ENCODE data around the gene FOXK2. TPM values are rescaled to one million over a fixed set of nuclear protein-coding genes. Genes with fewer than 3 reads are reported as not detected.

The FOXK2 gene
- total RNA-seq, 1 experiment from 2014 or later, result 57.7 TPM

- TF ChIP-seq E2F1 (CRISPR knock-in tag; IDR thresholded peaks at IDR 0.05) (no peak), ZNF317 (CRISPR knock-in tag; IDR thresholded peaks at IDR 0.05; ENCODE audit: borderline replicate concordance, low read depth) (no peak), E2F5 (CRISPR knock-in tag; IDR thresholded peaks at IDR 0.05) (peak; percentile 82; the same call in 1 of the 2 replicates), TCF7 (CRISPR knock-in tag; IDR thresholded peaks at IDR 0.05; ENCODE audit: low read depth) (no peak), ATF2 (CRISPR knock-in tag; IDR thresholded peaks at IDR 0.05; ENCODE audit: borderline replicate concordance, low read depth) (no peak), GTF2I (CRISPR knock-in tag; conservative IDR thresholded peaks at IDR 0.05) (no peak; the same call in 1 of the 2 replicates), CBFB (CRISPR knock-in tag; IDR thresholded peaks at IDR 0.05; ENCODE audit: low read depth) (no peak), ATF1 (CRISPR knock-in tag; IDR thresholded peaks at IDR 0.05) (no peak), RELA (CRISPR knock-in tag; IDR thresholded peaks at IDR 0.05; ENCODE audit: borderline replicate concordance) (no peak), EMX1 (CRISPR knock-in tag; IDR thresholded peaks at IDR 0.05) (no peak), IRF2 (CRISPR knock-in tag; IDR thresholded peaks at IDR 0.05; ENCODE audit: borderline replicate concordance, low read depth) (no peak), JUN (CRISPR knock-in tag; IDR thresholded peaks at IDR 0.05) (no peak), PRDM15 (CRISPR knock-in tag; IDR thresholded peaks at IDR 0.05) (peak; percentile 98), SMAD3 (CRISPR knock-in tag; IDR thresholded peaks at IDR 0.05; ENCODE audit: borderline replicate concordance) (no peak), HMGA2 (CRISPR knock-in tag; IDR thresholded peaks at IDR 0.05) (no peak), SP1 (CRISPR knock-in tag; conservative IDR thresholded peaks at IDR 0.05) (peak; percentile 85), OVOL2 (CRISPR knock-in tag; IDR thresholded peaks at IDR 0.05; ENCODE audit: borderline replicate concordance) (no peak), ERG (CRISPR knock-in tag; IDR thresholded peaks at IDR 0.05) (no peak), CDX4 (CRISPR knock-in tag; IDR thresholded peaks at IDR 0.05; ENCODE audit: borderline replicate concordance) (no peak), GRHL2 (CRISPR knock-in tag; IDR thresholded peaks at IDR 0.05; ENCODE audit: insufficient replicate concordance, severe bottlenecking) (no peak), MAX (CRISPR knock-in tag; IDR thresholded peaks at IDR 0.05) (no peak), JAZF1 (CRISPR knock-in tag; IDR thresholded peaks at IDR 0.05) (no peak), ZNF219 (CRISPR knock-in tag; IDR thresholded peaks at IDR 0.05; ENCODE audit: borderline replicate concordance) (no peak), NFYB (CRISPR knock-in tag; conservative IDR thresholded peaks at IDR 0.05; ENCODE audit: low read depth) (peak; percentile 88), HMGXB4 (CRISPR knock-in tag; IDR thresholded peaks at IDR 0.05) (no peak), PRRX2 (CRISPR knock-in tag; IDR thresholded peaks at IDR 0.05) (no peak), ZNF121 (CRISPR knock-in tag; IDR thresholded peaks at IDR 0.05) (no peak), ZNF263 (CRISPR knock-in tag; IDR thresholded peaks at IDR 0.05; ENCODE audit: low read depth) (no peak)
Observed at GRCh38 chr17:82518826-82519810, at the start of gene FOXK2 (continued).

All from WTC11 (cell line).